ENCODE data around the gene CEMIP2.
"Not testable (repeated sequence)": the region's sequence is repeated elsewhere in the genome, so short reads cannot be mapped to it uniquely, and the experiment has no call there.

The CEMIP2 gene

DNA sequence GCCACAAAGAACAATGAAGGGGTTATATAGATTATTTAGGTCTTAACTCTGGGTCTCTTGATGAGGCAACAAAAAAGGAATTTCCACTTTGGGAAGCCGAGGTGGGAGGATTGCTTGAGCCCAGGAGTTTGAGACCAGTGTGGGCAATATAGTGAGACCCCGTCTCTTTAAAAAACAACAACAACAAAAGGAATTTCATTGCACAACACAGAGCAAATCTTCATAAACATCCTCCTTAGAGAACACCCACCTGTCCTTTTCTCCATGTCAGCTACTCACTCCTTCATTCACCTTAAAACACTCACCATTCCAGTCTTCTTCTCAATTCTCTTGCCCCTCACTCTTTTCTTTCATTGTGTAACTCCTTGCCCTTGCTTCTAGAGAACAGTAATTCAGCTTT lies 39.8 kb upstream of the CEMIP2 start:
- TF ChIP-seq, protein P1, sequence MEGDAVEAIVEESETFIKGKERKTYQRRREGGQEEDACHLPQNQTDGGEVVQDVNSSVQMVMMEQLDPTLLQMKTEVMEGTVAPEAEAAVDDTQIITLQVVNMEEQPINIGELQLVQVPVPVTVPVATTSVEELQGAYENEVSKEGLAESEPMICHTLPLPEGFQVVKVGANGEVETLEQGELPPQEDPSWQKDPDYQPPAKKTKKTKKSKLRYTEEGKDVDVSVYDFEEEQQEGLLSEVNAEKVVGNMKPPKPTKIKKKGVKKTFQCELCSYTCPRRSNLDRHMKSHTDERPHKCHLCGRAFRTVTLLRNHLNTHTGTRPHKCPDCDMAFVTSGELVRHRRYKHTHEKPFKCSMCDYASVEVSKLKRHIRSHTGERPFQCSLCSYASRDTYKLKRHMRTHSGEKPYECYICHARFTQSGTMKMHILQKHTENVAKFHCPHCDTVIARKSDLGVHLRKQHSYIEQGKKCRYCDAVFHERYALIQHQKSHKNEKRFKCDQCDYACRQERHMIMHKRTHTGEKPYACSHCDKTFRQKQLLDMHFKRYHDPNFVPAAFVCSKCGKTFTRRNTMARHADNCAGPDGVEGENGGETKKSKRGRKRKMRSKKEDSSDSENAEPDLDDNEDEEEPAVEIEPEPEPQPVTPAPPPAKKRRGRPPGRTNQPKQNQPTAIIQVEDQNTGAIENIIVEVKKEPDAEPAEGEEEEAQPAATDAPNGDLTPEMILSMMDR (IDR thresholded peaks at IDR 0.05; ENCODE audit: control extremely low read depth, extremely low read depth, low read depth, missing control alignments) = no peak
- CTCF ChIA-PET = interaction anchor here (1.2 to 9.1 kb wide), 11 partner anchors 9 to 231 kb away, joined by 3 to 178 read pairs (median 9); no protein-coding TSS in a partner anchor
- no peak for DNase-seq (ENCODE audit: extremely low spot score)
- POLR2A ChIA-PET = no interaction called here

- TF ChIP-seq, protein P1 (IDR thresholded peaks at IDR 0.05; ENCODE audit: control extremely low read depth, extremely low read depth, low read depth, missing control alignments) = peak; percentile 84
- DNase-seq (ENCODE audit: extremely low spot score) = peak; percentile 62
- CTCF ChIA-PET = interaction anchor here (0.6 to 9.1 kb wide), 30 partner anchors 10 to 521 kb away, joined by 3 to 178 read pairs (median 5); partner anchors contain the start of genes ABHD17B and C9orf85
- POLR2A ChIA-PET = no interaction called here
Observed at GRCh38 chr9:71806901-71807307, 38.6 kb upstream of the CEMIP2 start.

GRCh38 chr9:71805096-71805495 lies 36.8 kb upstream of the CEMIP2 start:
- DNase-seq (ENCODE audit: extremely low spot score); POLR2A ChIA-PET: not testable (repeated sequence)
- CTCF ChIA-PET = interaction anchor here (1.4 to 9.1 kb wide), 3 partner anchors 12 to 235 kb away, joined by 4 to 178 read pairs (median 56); no protein-coding TSS in a partner anchor

DNA sequence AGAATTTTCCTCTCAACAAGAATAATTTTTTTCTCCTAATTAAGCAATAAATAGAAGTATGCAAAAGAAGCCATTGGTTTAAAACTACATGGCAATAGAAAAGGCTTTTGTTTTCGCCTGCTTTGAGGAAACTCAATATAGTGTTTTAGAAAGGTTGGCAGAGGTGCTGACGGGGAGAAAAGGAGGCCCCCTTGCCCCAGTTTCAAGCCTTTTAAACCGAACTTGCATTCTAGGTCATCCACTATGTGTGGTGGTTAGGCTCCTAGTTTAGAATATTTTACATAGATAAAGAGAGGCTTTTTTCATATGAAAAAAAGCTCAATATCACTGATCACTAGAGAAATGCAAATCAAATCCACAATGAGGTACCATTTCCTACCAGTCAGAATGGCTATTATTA lies 33.5 kb upstream of the CEMIP2 start:
- DNase-seq (ENCODE audit: extremely low spot score) = no peak
- TF ChIP-seq, protein P1 (IDR thresholded peaks at IDR 0.05; ENCODE audit: control extremely low read depth, extremely low read depth, low read depth, missing control alignments) = no peak
- POLR2A ChIA-PET = no interaction called here
- CTCF ChIA-PET = interaction anchor here (1.6 to 4.9 kb wide), 2 partner anchors 17 to 223 kb away, joined by 5 to 25 read pairs; no protein-coding TSS in a partner anchor

- POLR2A ChIA-PET = no interaction called here
- CTCF ChIA-PET = interaction anchor here (1.6 to 4.9 kb wide), 4 partner anchors 10 to 242 kb away, joined by 5 to 25 read pairs (median 16); no protein-coding TSS in a partner anchor
Observed at GRCh38 chr9:71797266-71797665, 29.0 kb upstream of the CEMIP2 start.

DNA sequence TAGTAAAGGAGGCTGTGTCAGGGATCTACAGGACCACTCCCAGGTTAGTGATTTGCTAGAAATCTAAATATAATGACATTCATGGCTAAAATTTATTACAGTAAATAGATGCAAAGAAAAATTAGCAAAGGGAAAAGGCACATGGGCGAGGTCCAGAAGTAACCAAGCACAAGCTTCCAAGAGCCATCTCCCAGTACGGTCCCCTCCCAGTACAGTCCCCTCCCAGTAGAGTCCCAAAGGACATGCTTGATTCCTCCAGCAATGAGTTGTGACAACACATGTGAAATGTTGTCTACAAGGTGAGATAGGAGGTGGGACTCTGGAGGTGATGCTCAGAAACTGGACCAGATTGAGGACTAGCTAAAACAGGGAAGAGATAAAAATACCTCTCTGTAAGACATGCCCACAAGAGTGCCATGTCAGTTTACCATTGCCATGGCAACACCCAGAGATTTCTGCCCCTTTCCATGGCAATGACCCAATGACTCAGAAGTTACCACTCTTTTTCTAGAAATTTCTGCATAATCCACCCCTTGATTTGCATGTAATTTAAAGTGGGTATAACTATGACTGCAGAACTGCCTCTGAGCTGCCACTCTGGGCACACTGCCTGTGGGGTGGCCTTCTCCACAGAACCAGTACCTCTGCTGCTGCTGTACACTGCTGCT lies 27.9 kb upstream of the CEMIP2 start:
- TF ChIP-seq, protein P1 (IDR thresholded peaks at IDR 0.05; ENCODE audit: control extremely low read depth, extremely low read depth, low read depth, missing control alignments) = no peak
- CTCF ChIA-PET = interaction anchor here (1.8 to 6.4 kb wide), 3 partner anchors 11 to 243 kb away, joined by 9 to 31 read pairs (median 22); no protein-coding TSS in a partner anchor
- POLR2A ChIA-PET = no interaction called here
- DNase-seq (ENCODE audit: extremely low spot score) = no peak

More at GRCh38 chr9:71797266-71797665, 29.0 kb upstream of the CEMIP2 start:
- TF ChIP-seq, protein P1 (IDR thresholded peaks at IDR 0.05; ENCODE audit: control extremely low read depth, extremely low read depth, low read depth, missing control alignments) = no peak
- DNase-seq (ENCODE audit: extremely low spot score) = no peak
